HCT116 (cell line): ENCODE measurements around the gene TAF3. TPM values are rescaled to one million over a fixed set of nuclear protein-coding genes. Genes with fewer than 3 reads are reported as not detected.

Experiments used
- ATAC-seq: fragments of 200-7000 bp; cut with Tn5 transposase; 2 replicates; pipeline ENCODE4 v1.9.1; 2020; ENCODE audit warnings: mild to moderate bottlenecking, moderate library complexity
- BruUV-seq: library from RNA; stranded (reverse); fragments of 400-500 nt; replicated peaks from 2 replicates; lab custom pipeline; 2021; lab: Mats Ljungman, UMichigan
- CTCF ChIA-PET: fragments of 300-600 bp; sonication (Branson Sonifier 250); formaldehyde crosslinking; loops from one replicate; lab custom pipeline; 2021; ENCODE audit warnings: antibody characterized with exemption; lab: Charles Lee
- POLR2A ChIA-PET: fragments of 300-600, 350-600 bp; sonication (Branson Sonifier 250); formaldehyde crosslinking; loops from one replicate; lab custom pipeline; 2021; ENCODE audit warnings: antibody characterized with exemption; lab: Charles Lee
- RAD21 ChIA-PET, 2 experiments: fragments of 300-600 bp; sonication (Branson Sonifier 250); formaldehyde crosslinking; loops; one replicate each; lab custom pipeline; 2023; ENCODE audit warnings: low total read pairs in 2 of 2; ENCODE audit not compliant: uncharacterized antibody in 2 of 2, unreplicated experiment in 2 of 2, low non-redundant PET in 1 of 2; lab: Charles Lee
- DNase-seq: peaks from one replicate; pipeline ENCODE4 v3.0.0-alpha.2; 2010; ENCODE audit warnings: low read depth, low spot score
- H2AFZ ChIP-seq: fragments of 200-600 bp; shearing (Covaris generic), sonication (generic); 2 replicates; pipeline ENCODE4 v1.6.1; 2017; ENCODE audit warnings: low read depth, mixed run types, mixed read lengths, antibody characterized with exemption, low read length; ENCODE audit not compliant: poor library complexity, severe bottlenecking
- H3K27ac ChIP-seq: 2 replicates; pipeline ENCODE4 v1.5.1; 2012; ENCODE audit warnings: low read depth, low read length
- H3K27me3 ChIP-seq: fragments of 200-600 bp; sonication (generic); 2 replicates; pipeline ENCODE4 v1.6.1; 2016; ENCODE audit warnings: mixed run types, low read length, mixed read lengths; ENCODE audit not compliant: insufficient read depth
- H3K36me3 ChIP-seq, 2 experiments: fragments of 200-500 bp in 1 of 2; fragments of 200-600 bp in 1 of 2; sonication (Bioruptor generic) in 1 of 2; sonication (generic) in 1 of 2; 2 replicates each; pipeline versions ENCODE4 v1.5.1 to v1.6.1; 2014 to 2016; ENCODE audit warnings: low read length in 2 of 2, inconsistent platforms in 1 of 2, mixed read lengths in 1 of 2, mixed run types in 1 of 2; ENCODE audit not compliant: insufficient read depth in 2 of 2, control insufficient read depth in 1 of 2
- H3K4me1 ChIP-seq, 2 experiments: fragments of 200-600 bp in 1 of 2; sonication (generic) in 1 of 2; 2 replicates each; pipeline versions ENCODE4 v1.5.1 to v1.6.1; 2012 to 2017; ENCODE audit warnings: low read length in 2 of 2, inconsistent platforms in 1 of 2, mild to moderate bottlenecking in 1 of 2, mixed read lengths in 1 of 2, mixed run types in 1 of 2, moderate library complexity in 1 of 2; ENCODE audit not compliant: insufficient read depth in 2 of 2, control insufficient read depth in 1 of 2
- H3K4me2 ChIP-seq: fragments of 200-600 bp; sonication (generic); 2 replicates; pipeline ENCODE4 v1.6.1; 2017; ENCODE audit warnings: mixed run types, low read length, mixed read lengths
- H3K4me3 ChIP-seq, 2 experiments: fragments of 200-600 bp in 1 of 2; sonication (generic) in 1 of 2; replicated peaks in 1 of 2; 2 replicates each; pipeline ENCODE4 v1.5.1; 2011 to 2016; ENCODE audit warnings: low read length in 2 of 2, control low read depth in 1 of 2, low read depth in 1 of 2, mild to moderate bottlenecking in 1 of 2, mixed read lengths in 1 of 2, mixed run types in 1 of 2
- H3K79me2 ChIP-seq: fragments of 200-600 bp; sonication (generic); 2 replicates; pipeline ENCODE4 v1.6.1; 2017; ENCODE audit warnings: mild to moderate bottlenecking, mixed run types, low read length, moderate library complexity, mixed read lengths; ENCODE audit not compliant: insufficient read depth
- H3K9ac ChIP-seq: fragments of 200-600 bp; sonication (generic); 2 replicates; pipeline ENCODE4 v1.6.1; 2016; ENCODE audit warnings: low read length, mixed read lengths
- H3K9me2 ChIP-seq: fragments of 200-600 bp; sonication (generic), shearing (Covaris generic); 2 replicates; pipeline ENCODE4 v1.6.1; 2017; ENCODE audit warnings: mixed run types, mild to moderate bottlenecking, moderate library complexity; ENCODE audit not compliant: insufficient read depth
- H3K9me3 ChIP-seq, 2 experiments: fragments of 200-500 bp in 1 of 2; fragments of 200-600 bp in 1 of 2; sonication (Bioruptor generic) in 1 of 2; sonication (generic) in 1 of 2; 2 replicates each; pipeline ENCODE4 v1.6.1; 2014 to 2017; ENCODE audit warnings: low read length in 2 of 2, mixed read lengths in 2 of 2, inconsistent platforms in 1 of 2, low read depth in 1 of 2, mild to moderate bottlenecking in 1 of 2, mixed run types in 1 of 2, moderate library complexity in 1 of 2; ENCODE audit not compliant: control insufficient read depth in 1 of 2, insufficient read depth in 1 of 2
- H4K20me1 ChIP-seq: fragments of 200-600 bp; sonication (generic), shearing (Covaris generic); 2 replicates; pipeline ENCODE4 v1.6.1; 2017; ENCODE audit warnings: mixed run types, mild to moderate bottlenecking, moderate library complexity; ENCODE audit not compliant: insufficient read depth
- EGR1 ChIP-seq: IDR thresholded peaks from 2 replicates; pipeline ENCODE4 v1.6.1; 2012; ENCODE audit warnings: low read depth
- EZH2phosphoT487 ChIP-seq: fragments of 200-600 bp; IDR thresholded peaks from 2 replicates; pipeline ENCODE4 v1.6.1; 2018; ENCODE audit warnings: antibody characterized with exemption, borderline replicate concordance
- JUND ChIP-seq: IDR thresholded peaks from 2 replicates; pipeline ENCODE4 v1.6.1; 2012
- SRF ChIP-seq: IDR thresholded peaks from 2 replicates; pipeline ENCODE4 v1.6.1; 2012; ENCODE audit warnings: low read depth
- TCF7L2 ChIP-seq: IDR thresholded peaks from 2 replicates; pipeline ENCODE4 v1.7.0; 2011; ENCODE audit warnings: borderline replicate concordance, inconsistent platforms; ENCODE audit not compliant: insufficient read depth, insufficient read length; ENCODE audit errors: extremely low read depth
- ZFX ChIP-seq: fragments of 450-650 bp; IDR thresholded peaks from 2 replicates; pipeline ENCODE4 v1.6.1; 2017
- ZNF274 ChIP-seq: fragments of 200-500 bp; sonication (Bioruptor generic); IDR thresholded peaks from 2 replicates; pipeline ENCODE4 v1.6.1; 2014; ENCODE audit warnings: mild to moderate bottlenecking, low read depth, low read length, inconsistent platforms
- intact Hi-C: fragments of 100-400 bp; cut with micrococcal nuclease; formaldehyde crosslinking; loops from 2 replicates; pipeline ENCODE4 v1.10.0; 2022
- total RNA-seq: library from RNA; stranded (reverse); gene quantifications from one replicate; pipeline ENCODE4 v1.2.1, GENCODE V29; 2021; ENCODE audit not compliant: unreplicated experiment
- TF ChIP-seq, protein P1 (sequence below): IDR thresholded peaks from 2 replicates; pipeline ENCODE4 v1.6.1; 2012
- TF ChIP-seq, protein P2 (sequence below): IDR thresholded peaks from 2 replicates; pipeline ENCODE4 v1.6.1; 2011; ENCODE audit warnings: mild to moderate bottlenecking, low read length, moderate library complexity; ENCODE audit not compliant: insufficient replicate concordance; ENCODE audit errors: extremely low read depth

The TAF3 gene
- total RNA-seq, 1 experiment from 2014 or later = 8.0 TPM

DNA sequence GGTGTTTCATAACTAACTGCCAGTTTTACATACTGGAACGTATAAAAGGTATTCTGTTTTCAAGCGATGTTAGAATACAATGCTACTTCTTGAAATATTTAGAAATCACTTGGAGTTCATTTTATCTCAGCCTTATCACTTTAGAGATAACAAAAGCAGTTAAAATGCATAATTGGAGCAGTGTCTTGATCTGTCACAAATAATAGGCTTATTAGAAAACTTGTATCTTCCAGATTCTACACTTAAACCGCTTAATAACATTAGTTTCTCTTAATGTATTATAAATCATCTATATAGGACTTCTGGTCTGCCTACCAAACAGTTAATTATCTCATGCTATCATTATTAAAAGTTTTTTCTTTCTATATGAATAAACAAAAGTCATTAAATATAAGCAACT, 104.4 kb downstream of the TAF3 start:
- no peak overlapping the region for H3K4me3 ChIP-seq
- no peak overlapping the region for H3K27ac ChIP-seq
- no peaks in the 10 kb centered on the region for H3K36me3 ChIP-seq
- no peaks in the 10 kb centered on the region for H4K20me1 ChIP-seq
- no peaks in the 10 kb centered on the region for H3K9me2 ChIP-seq
- no peaks in the 10 kb centered on the region; the same call in 1 of the 2 replicates for H3K79me2 ChIP-seq
- H3K9me3 ChIP-seq = no peaks in the 10 kb centered on the region
- DNase-seq = no peak
- H3K4me1 ChIP-seq = no peaks in the 10 kb centered on the region
- H3K9ac ChIP-seq = no peak overlapping the region
- intact Hi-C loops = no loop called here
- H3K27me3 ChIP-seq = no peaks in the 10 kb centered on the region
- ChIA-PET CTCF (no interaction called here), RAD21 (no interaction called here), POLR2A (no interaction called here)
- TF ChIP-seq EZH2phosphoT487 = no peak
- TF ChIP-seq, protein P1, sequence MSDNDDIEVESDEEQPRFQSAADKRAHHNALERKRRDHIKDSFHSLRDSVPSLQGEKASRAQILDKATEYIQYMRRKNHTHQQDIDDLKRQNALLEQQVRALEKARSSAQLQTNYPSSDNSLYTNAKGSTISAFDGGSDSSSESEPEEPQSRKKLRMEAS = no peak
- TF ChIP-seq ZFX = no peak
- TF ChIP-seq ZNF274 = no peak
- no peak for TF ChIP-seq EGR1
- no peak for TF ChIP-seq TCF7L2
- TF ChIP-seq, protein P2, sequence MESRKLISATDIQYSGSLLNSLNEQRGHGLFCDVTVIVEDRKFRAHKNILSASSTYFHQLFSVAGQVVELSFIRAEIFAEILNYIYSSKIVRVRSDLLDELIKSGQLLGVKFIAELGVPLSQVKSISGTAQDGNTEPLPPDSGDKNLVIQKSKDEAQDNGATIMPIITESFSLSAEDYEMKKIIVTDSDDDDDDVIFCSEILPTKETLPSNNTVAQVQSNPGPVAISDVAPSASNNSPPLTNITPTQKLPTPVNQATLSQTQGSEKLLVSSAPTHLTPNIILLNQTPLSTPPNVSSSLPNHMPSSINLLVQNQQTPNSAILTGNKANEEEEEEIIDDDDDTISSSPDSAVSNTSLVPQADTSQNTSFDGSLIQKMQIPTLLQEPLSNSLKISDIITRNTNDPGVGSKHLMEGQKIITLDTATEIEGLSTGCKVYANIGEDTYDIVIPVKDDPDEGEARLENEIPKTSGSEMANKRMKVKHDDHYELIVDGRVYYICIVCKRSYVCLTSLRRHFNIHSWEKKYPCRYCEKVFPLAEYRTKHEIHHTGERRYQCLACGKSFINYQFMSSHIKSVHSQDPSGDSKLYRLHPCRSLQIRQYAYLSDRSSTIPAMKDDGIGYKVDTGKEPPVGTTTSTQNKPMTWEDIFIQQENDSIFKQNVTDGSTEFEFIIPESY = no peak
- TF ChIP-seq JUND = no peak
- no peak overlapping the region for H2AFZ ChIP-seq
- BruUV-seq = no TSS peak
- no peak for ATAC-seq
- H3K4me2 ChIP-seq = no peak overlapping the region

DNA sequence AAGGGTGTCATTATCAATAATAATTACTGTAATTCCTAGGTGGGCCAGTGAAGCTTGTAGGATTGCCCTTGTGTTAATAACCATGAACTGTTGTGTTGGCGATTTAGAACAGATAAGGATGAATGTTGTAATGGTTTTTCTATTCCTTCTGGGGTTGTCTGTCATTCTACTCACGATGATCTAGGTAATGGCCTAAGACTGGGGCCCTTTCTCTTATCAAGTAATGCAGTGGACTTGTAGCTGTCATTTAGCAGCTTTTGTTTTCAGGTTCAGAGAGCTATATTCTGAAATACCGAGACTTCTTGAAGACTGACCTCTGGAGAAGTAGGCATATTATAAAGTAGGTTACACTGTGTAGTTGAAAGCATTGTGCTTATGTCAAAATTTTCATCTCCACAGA, 110.2 kb downstream of the TAF3 start:
- no peaks in the 10 kb centered on the region for H3K9me2 ChIP-seq
- H3K36me3 ChIP-seq = no peaks in the 10 kb centered on the region
- H3K9me3 ChIP-seq = no peaks in the 10 kb centered on the region
- intact Hi-C loops = no loop called here
- TF ChIP-seq, protein P1 = no peak
- no peak for TF ChIP-seq SRF
- H3K27ac ChIP-seq = no peak overlapping the region
- ChIA-PET CTCF (no interaction called here), RAD21 (no interaction called here), POLR2A (no interaction called here)
- no peak overlapping the region for H3K4me2 ChIP-seq
- H3K27me3 ChIP-seq = no peaks in the 10 kb centered on the region
- no TSS peak for BruUV-seq
- no peaks in the 10 kb centered on the region for H3K4me1 ChIP-seq
- no peak overlapping the region for H2AFZ ChIP-seq
- no peaks in the 10 kb centered on the region for H4K20me1 ChIP-seq
- no peak overlapping the region for H3K9ac ChIP-seq
- no peaks in the 10 kb centered on the region; the same call in 1 of the 2 replicates for H3K79me2 ChIP-seq
- no peak overlapping the region for H3K4me3 ChIP-seq
- DNase-seq = no peak
- no peak for ATAC-seq
